GM18498 (cell line): Measurements from ENCODE around the gene CD300LG.
"Not testable (repeated sequence)": the region's sequence is repeated elsewhere in the genome, so short reads cannot be mapped to it uniquely, and the experiment has no call there.

Experiments used
- ATAC-seq: cut with Tn5 transposase; IDR thresholded peaks from one replicate; pipeline ENCODE4 v1.9.1; 2021; ENCODE audit warnings: mild to moderate bottlenecking, moderate library complexity; ENCODE audit not compliant: unreplicated experiment

CD300LG gene

GRCh38 chr17:43846963-43847371, at the start of gene CD300LG:
Gene CD300LG (plus strand): TSS chr17:43847176. CDS start chr17:43847217, 41 bp downstream.
- no peak for ATAC-seq

GRCh38 chr17:43798024-43798423, 49.0 kb upstream of the CD300LG start:
- ATAC-seq: not testable (repeated sequence)

- no peak for ATAC-seq
Observed at GRCh38 chr17:43799047-43799446, 47.9 kb upstream of the CD300LG start.

- ATAC-seq: no peak
Observed at GRCh38 chr17:43800736-43801135, 46.2 kb upstream of the CD300LG start.

- ATAC-seq: no peak
Observed at GRCh38 chr17:43801844-43802243, 45.1 kb upstream of the CD300LG start.

GRCh38 chr17:43803758-43804157, 43.2 kb upstream of the CD300LG start:
- no peak for ATAC-seq

- no peak for ATAC-seq
Observed at GRCh38 chr17:43805117-43805516, 41.9 kb upstream of the CD300LG start.

GRCh38 chr17:43808076-43808475, 38.9 kb upstream of the CD300LG start:
- ATAC-seq: no peak

GRCh38 chr17:43809121-43809520, 37.9 kb upstream of the CD300LG start:
- no peak for ATAC-seq

GRCh38 chr17:43810226-43810715, 36.7 kb upstream of the CD300LG start:
- ATAC-seq: no peak

- ATAC-seq: no peak
Observed at GRCh38 chr17:43810823-43811222, 36.2 kb upstream of the CD300LG start.

GRCh38 chr17:43812396-43813265, 34.3 kb upstream of the CD300LG start:
- no peak for ATAC-seq

- ATAC-seq: no peak
Observed at GRCh38 chr17:43813386-43813785, 33.6 kb upstream of the CD300LG start.

GRCh38 chr17:43814026-43814425, 33.0 kb upstream of the CD300LG start:
- no peak for ATAC-seq

GRCh38 chr17:43814714-43815113, 32.3 kb upstream of the CD300LG start:
- no peak for ATAC-seq

- ATAC-seq: no peak
Observed at GRCh38 chr17:43816336-43817320, 30.3 kb upstream of the CD300LG start.

- ATAC-seq: no peak
Observed at GRCh38 chr17:43817826-43818225, 29.1 kb upstream of the CD300LG start.

- ATAC-seq: no peak
Observed at GRCh38 chr17:43818966-43819365, 28.0 kb upstream of the CD300LG start.

GRCh38 chr17:43820759-43821158, 26.2 kb upstream of the CD300LG start:
- no peak for ATAC-seq

- no peak for ATAC-seq
Observed at GRCh38 chr17:43822570-43823190, 24.3 kb upstream of the CD300LG start.
